H9 (cell line): ENCODE data around the gene ACSF3. TPM values are rescaled to one million over a fixed set of nuclear protein-coding genes. Genes with fewer than 3 reads are reported as not detected.

Experiments
- DNase-seq: peaks from one replicate; pipeline ENCODE4 v3.0.0-alpha.2; 2017
- H2AFZ ChIP-seq: one replicate; pipeline ENCODE4 v1.6.1; 2013; ENCODE audit warnings: mild to moderate bottlenecking, low read length, control low read depth, moderate library complexity
- H2AK5ac ChIP-seq: 2 replicates; pipeline ENCODE4 v1.6.1; 2013; ENCODE audit warnings: low read length, control low read depth, mixed read lengths; ENCODE audit not compliant: insufficient read length
- H2BK120ac ChIP-seq: one replicate; pipeline ENCODE4 v1.6.1; 2013; ENCODE audit warnings: low read depth, mild to moderate bottlenecking, low read length, control low read depth, inconsistent platforms; ENCODE audit not compliant: poor library complexity, severe bottlenecking
- H2BK12ac ChIP-seq: 2 replicates; pipeline ENCODE4 v1.6.1; 2013; ENCODE audit warnings: low read length, control low read depth, mixed read lengths, low read depth; ENCODE audit not compliant: insufficient read length
- H2BK15ac ChIP-seq: 2 replicates; pipeline ENCODE4 v1.6.1; 2013; ENCODE audit warnings: low read depth, low read length, control low read depth
- H2BK20ac ChIP-seq: one replicate; pipeline ENCODE4 v1.6.1; 2013; ENCODE audit warnings: low read depth, mild to moderate bottlenecking, low read length, control low read depth, inconsistent platforms; ENCODE audit not compliant: poor library complexity, severe bottlenecking
- H2BK5ac ChIP-seq: 2 replicates; pipeline ENCODE4 v1.6.1; 2013; ENCODE audit warnings: low read length, control low read depth, mixed read lengths; ENCODE audit not compliant: insufficient read length
- H3K14ac ChIP-seq: 2 replicates; pipeline ENCODE4 v1.6.1; 2013; ENCODE audit warnings: low read length, control low read depth; ENCODE audit not compliant: insufficient read depth
- H3K18ac ChIP-seq: 2 replicates; pipeline ENCODE4 v1.6.1; 2013; ENCODE audit warnings: low read depth, mild to moderate bottlenecking, mixed read lengths, low read length, control low read depth; ENCODE audit not compliant: insufficient read length
- H3K23ac ChIP-seq: 2 replicates; pipeline ENCODE4 v1.6.1; 2013; ENCODE audit warnings: low read length, control low read depth, mixed read lengths, low read depth; ENCODE audit not compliant: insufficient read length
- H3K23me2 ChIP-seq: 2 replicates; pipeline ENCODE4 v1.6.1; 2013; ENCODE audit warnings: low read depth, mild to moderate bottlenecking, mixed read lengths, low read length, control low read depth; ENCODE audit not compliant: insufficient read length, poor library complexity, severe bottlenecking
- H3K27ac ChIP-seq: 2 replicates; pipeline ENCODE4 v1.5.1; 2013; ENCODE audit warnings: low read length, control low read depth, mixed read lengths, low read depth; ENCODE audit not compliant: insufficient read length
- H3K27me3 ChIP-seq: 2 replicates; pipeline ENCODE4 v1.6.1; 2013; ENCODE audit warnings: low read length, control low read depth, inconsistent platforms; ENCODE audit not compliant: insufficient read depth
- H3K4ac ChIP-seq: 2 replicates; pipeline ENCODE4 v1.6.1; 2013; ENCODE audit warnings: low read depth, mild to moderate bottlenecking, control low read depth, inconsistent platforms, low read length, moderate library complexity
- H3K4me1 ChIP-seq: 2 replicates; pipeline ENCODE4 v1.6.1; 2013; ENCODE audit warnings: low read length, control low read depth, inconsistent platforms; ENCODE audit not compliant: insufficient read depth
- H3K4me2 ChIP-seq: 2 replicates; pipeline ENCODE4 v1.6.1; 2013; ENCODE audit warnings: low read length, control low read depth, mixed read lengths; ENCODE audit not compliant: insufficient read length, insufficient read depth
- H3K56ac ChIP-seq: 2 replicates; pipeline ENCODE4 v1.6.1; 2013; ENCODE audit warnings: low read depth, mild to moderate bottlenecking, mixed read lengths, low read length, control low read depth; ENCODE audit not compliant: insufficient read length
- H3K79me1 ChIP-seq: 2 replicates; pipeline ENCODE4 v1.6.1; 2013; ENCODE audit warnings: low read depth, mild to moderate bottlenecking, moderate library complexity, low read length, control low read depth, inconsistent platforms; ENCODE audit not compliant: insufficient read depth, poor library complexity, severe bottlenecking
- H3K79me2 ChIP-seq: 2 replicates; pipeline ENCODE4 v1.6.1; 2013; ENCODE audit warnings: low read length, control low read depth, inconsistent platforms; ENCODE audit not compliant: insufficient read depth
- H3K9ac ChIP-seq: 2 replicates; pipeline ENCODE4 v1.6.1; 2013; ENCODE audit warnings: low read length, control low read depth, mixed read lengths; ENCODE audit not compliant: insufficient read length; ENCODE audit errors: extremely low read depth
- H3K9me3 ChIP-seq: one replicate; pipeline ENCODE4 v1.6.1; 2013; ENCODE audit warnings: low read depth, low read length, inconsistent platforms; ENCODE audit not compliant: control insufficient read depth
- H3T11ph ChIP-seq: one replicate; pipeline ENCODE4 v1.6.1; 2013; ENCODE audit warnings: mild to moderate bottlenecking, low read length, control low read depth, inconsistent platforms
- H4K20me1 ChIP-seq: one replicate; pipeline ENCODE4 v1.6.1; 2013; ENCODE audit not compliant: control insufficient read depth, insufficient read length, insufficient read depth
- H4K5ac ChIP-seq: 2 replicates; pipeline ENCODE4 v1.6.1; 2013; ENCODE audit warnings: low read depth, mild to moderate bottlenecking, mixed read lengths, low read length, control low read depth; ENCODE audit not compliant: insufficient read length
- H4K8ac ChIP-seq: replicated peaks from 2 replicates; pipeline ENCODE4 v1.6.1; 2013; ENCODE audit warnings: low read length, control low read depth, mixed read lengths, low read depth; ENCODE audit not compliant: insufficient read length
- H4K91ac ChIP-seq: 2 replicates; pipeline ENCODE4 v1.6.1; 2013; ENCODE audit warnings: low read depth, mild to moderate bottlenecking, moderate library complexity, mixed read lengths, low read length, control low read depth; ENCODE audit not compliant: insufficient read length
- H3K27ac Mint-ChIP-seq, 3 experiments: 2 replicates in 2 of 3; 3 replicates in 1 of 3; pipeline ENCODE4 v1.8.0; 2020 to 2021; ENCODE audit warnings: mixed read lengths in 3 of 3, mild to moderate bottlenecking in 1 of 3, moderate library complexity in 1 of 3
- H3K27me3 Mint-ChIP-seq: 2 replicates; pipeline ENCODE4 v1.8.0; 2021; ENCODE audit warnings: low read depth, mild to moderate bottlenecking, moderate library complexity, mixed read lengths
- H3K36me3 Mint-ChIP-seq, 3 experiments: 2 replicates in 2 of 3; 3 replicates in 1 of 3; pipeline ENCODE4 v1.8.0; 2020 to 2021; ENCODE audit warnings: low read depth in 3 of 3, mixed read lengths in 3 of 3; ENCODE audit not compliant: insufficient read depth in 1 of 3
- H3K4me1 Mint-ChIP-seq, 2 experiments: 2 replicates each; pipeline ENCODE4 v1.8.0; 2020; ENCODE audit warnings: mixed read lengths in 2 of 2
- H3K4me3 Mint-ChIP-seq, 2 experiments: 2 replicates in 1 of 2; 3 replicates in 1 of 2; pipeline ENCODE4 v1.8.0; 2020 to 2021; ENCODE audit warnings: mild to moderate bottlenecking in 2 of 2, mixed read lengths in 2 of 2, moderate library complexity in 1 of 2
- H3K9me3 Mint-ChIP-seq, 2 experiments: 2 replicates in 1 of 2; 3 replicates in 1 of 2; pipeline ENCODE4 v1.8.0; 2020; ENCODE audit warnings: mild to moderate bottlenecking in 2 of 2, mixed read lengths in 2 of 2, moderate library complexity in 1 of 2
- WGBS: extraction: QIAGEN DNeasy Blood & Tissue Kit; methylation state at CpG from one replicate; pipeline ENCODE4 v1.1.7; 2013; ENCODE audit warnings: missing lambda C conversion rate, low lambda C conversion rate, mixed read lengths; ENCODE audit not compliant: insufficient read length; ENCODE audit errors: extremely low coverage; 5-methylcytosine and 5-hydroxymethylcytosine counted together
- total RNA-seq: library from RNA; stranded (reverse); gene quantifications from 2 replicates; pipeline ENCODE4 v1.2.1, GENCODE V29; 2021
- TF ChIP-seq, protein P1 (sequence below): fragments of 200-600 bp; sonication (generic); conservative IDR thresholded peaks from 3 replicates; pipeline ENCODE4 v1.8.0; 2021; ENCODE audit warnings: antibody characterized with exemption, mild to moderate bottlenecking

ACSF3 gene
- total RNA-seq, 1 experiment from 2014 or later: 31.3 TPM

DNA sequence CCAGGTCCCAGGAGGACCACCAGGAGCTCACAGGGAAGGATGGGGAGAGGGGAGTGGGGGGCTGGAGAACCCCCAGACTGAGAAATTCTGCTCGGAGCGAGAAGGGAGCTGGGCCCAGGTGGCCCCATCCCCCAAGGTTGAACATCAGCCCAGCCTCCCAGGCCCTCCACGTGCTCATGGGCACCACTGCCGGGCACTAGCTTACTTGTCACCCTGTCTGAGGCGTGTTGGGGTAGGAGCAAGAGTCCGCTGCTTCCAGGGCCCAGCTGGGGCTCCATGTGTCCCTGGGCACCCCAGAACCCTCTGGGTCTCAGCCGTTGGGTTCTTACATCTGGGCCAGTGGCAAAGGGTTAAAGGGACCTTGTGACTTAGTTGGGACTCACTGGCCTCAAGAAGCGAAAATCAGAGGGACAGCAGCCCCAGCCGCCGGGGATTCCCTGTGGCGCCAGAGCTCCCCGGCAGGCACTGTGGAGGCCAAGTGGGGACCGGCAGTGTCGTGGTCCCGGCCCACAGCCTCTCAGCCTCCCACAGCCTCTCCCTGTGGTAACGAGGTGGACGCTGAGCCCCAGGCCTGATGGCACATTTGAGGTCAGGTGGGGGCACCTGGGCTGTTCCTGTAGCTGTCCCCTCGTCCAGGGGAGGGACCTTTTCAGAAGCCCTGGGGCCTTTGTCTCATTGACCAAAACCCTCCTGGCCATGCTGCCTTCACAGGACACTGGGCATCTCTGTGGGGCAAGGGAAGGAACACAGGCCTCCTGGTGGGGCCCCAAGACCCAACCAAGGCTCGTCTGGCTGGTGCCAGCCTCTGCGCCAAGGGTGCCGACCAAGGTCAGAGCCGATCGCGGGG is 44.2 kb downstream of the ACSF3 start:
- Mint-ChIP-seq H3K4me3 (no peak overlapping the region), H3K9me3 (no peaks in the 10 kb centered on the region), H3K36me3 (peaks cover 5 to 28% (median 22%) of the 10 kb centered on the region in 3 experiments), H3K27me3 (no peaks in the 10 kb centered on the region; the same call in 1 of the 2 replicates), H3K4me1 (peaks cover 3 to 6% of the 10 kb centered on the region in 2 experiments; a peak in 3 of 4 replicates), H3K27ac (no peak overlapping the region)
- H3K4me2 ChIP-seq: no peak overlapping the region
- no peak overlapping the region for H3K23ac ChIP-seq
- no peaks in the 10 kb centered on the region for H3K79me2 ChIP-seq
- H4K5ac ChIP-seq: no peak overlapping the region
- H2BK15ac ChIP-seq: no peak overlapping the region
- H3K9ac ChIP-seq: no peak overlapping the region
- H3K27me3 ChIP-seq: no peaks in the 10 kb centered on the region
- no peaks in the 10 kb centered on the region for H3K4me1 ChIP-seq
- no peaks in the 10 kb centered on the region for H4K20me1 ChIP-seq
- no peak overlapping the region for H4K91ac ChIP-seq
- no peak overlapping the region for H2BK12ac ChIP-seq
- no peak for DNase-seq
- no peak overlapping the region for H3K27ac ChIP-seq
- no peak overlapping the region for H3K18ac ChIP-seq
- H2BK120ac ChIP-seq: no peak overlapping the region
- WGBS: no CpG with 5 or more reads among the region's 24 CpGs
- no peak overlapping the region for H4K8ac ChIP-seq
- H3K4ac ChIP-seq: no peak overlapping the region
- no peak overlapping the region for H3K56ac ChIP-seq
- no peaks in the 10 kb centered on the region for H3K79me1 ChIP-seq
- H3T11ph ChIP-seq: no peak overlapping the region
- no peak overlapping the region for H2BK5ac ChIP-seq
- no peaks in the 10 kb centered on the region for H3K23me2 ChIP-seq
- no peak overlapping the region for H3K14ac ChIP-seq
- H3K9me3 ChIP-seq: no peaks in the 10 kb centered on the region
- TF ChIP-seq, protein P1, sequence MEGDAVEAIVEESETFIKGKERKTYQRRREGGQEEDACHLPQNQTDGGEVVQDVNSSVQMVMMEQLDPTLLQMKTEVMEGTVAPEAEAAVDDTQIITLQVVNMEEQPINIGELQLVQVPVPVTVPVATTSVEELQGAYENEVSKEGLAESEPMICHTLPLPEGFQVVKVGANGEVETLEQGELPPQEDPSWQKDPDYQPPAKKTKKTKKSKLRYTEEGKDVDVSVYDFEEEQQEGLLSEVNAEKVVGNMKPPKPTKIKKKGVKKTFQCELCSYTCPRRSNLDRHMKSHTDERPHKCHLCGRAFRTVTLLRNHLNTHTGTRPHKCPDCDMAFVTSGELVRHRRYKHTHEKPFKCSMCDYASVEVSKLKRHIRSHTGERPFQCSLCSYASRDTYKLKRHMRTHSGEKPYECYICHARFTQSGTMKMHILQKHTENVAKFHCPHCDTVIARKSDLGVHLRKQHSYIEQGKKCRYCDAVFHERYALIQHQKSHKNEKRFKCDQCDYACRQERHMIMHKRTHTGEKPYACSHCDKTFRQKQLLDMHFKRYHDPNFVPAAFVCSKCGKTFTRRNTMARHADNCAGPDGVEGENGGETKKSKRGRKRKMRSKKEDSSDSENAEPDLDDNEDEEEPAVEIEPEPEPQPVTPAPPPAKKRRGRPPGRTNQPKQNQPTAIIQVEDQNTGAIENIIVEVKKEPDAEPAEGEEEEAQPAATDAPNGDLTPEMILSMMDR: no peak
- no peak overlapping the region for H2BK20ac ChIP-seq
- H2AK5ac ChIP-seq: no peak overlapping the region
- no peak overlapping the region for H2AFZ ChIP-seq
